VCaP (cell line): ENCODE data around the gene GLIPR2.
A peak's percentile ranks its signal among the peaks of the same experiment; 100 is the strongest.

ENCODE experiments used
- H3K27ac ChIP-seq: fragments of 450-650 bp; 2 replicates; pipeline ENCODE4 v1.5.1; 2017
- TF ChIP-seq, protein P1 (sequence below): fragments of 450-650 bp; conservative IDR thresholded peaks from 2 replicates; pipeline ENCODE4 v1.5.1; 2017; ENCODE audit warnings: mild to moderate bottlenecking, moderate library complexity

GLIPR2 gene

DNA sequence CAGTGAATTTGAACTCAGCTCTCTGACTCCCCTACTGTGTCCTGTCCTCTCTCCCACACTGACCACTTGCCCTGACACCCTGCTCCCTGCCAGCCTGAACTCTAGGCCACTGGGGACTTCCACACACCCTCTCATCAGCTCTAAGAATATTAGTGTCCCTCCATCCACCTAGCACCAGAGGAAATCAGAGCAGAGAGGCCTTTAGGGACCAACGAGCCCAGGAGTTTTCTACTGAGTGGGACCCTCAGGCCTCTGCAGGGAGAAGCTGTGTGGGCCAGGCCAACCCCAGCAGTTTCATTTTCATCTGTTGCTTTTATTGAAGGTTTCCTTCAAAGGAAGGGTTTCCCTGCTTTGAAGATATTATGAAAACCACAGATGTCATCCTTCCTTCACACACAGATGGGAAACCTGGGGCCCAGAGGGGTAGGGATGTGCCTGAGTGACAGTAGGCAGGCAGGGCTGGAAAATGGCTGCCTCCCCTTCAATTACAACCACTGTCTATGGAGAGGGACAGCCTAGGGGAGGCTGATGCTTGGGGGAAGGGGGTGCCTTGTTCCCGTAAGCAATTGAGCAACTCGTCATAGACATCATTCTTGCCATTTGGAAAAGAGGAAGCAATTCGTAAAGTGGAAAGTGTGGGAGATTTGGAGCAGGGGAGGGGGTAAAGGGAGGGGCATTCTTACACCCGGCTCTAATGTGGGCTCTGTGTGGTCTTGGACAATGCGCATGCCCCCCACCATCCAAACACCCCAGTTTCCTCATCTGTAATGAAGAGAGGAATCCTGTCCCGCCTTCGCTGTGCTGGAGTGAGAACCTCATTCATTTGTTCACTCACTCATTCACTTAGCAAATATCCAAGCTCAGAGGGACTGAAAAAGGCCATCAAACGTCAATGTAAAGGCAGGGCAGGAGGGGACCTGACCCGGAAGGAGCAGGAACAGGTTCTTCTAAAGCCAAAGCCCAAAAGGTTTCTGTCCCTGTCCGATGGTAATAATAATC is 3.9 kb downstream of the GLIPR2 start:
- H3K27ac ChIP-seq, result peak overlapping the region; percentile 17; the same call in 1 of the 2 replicates

DNA sequence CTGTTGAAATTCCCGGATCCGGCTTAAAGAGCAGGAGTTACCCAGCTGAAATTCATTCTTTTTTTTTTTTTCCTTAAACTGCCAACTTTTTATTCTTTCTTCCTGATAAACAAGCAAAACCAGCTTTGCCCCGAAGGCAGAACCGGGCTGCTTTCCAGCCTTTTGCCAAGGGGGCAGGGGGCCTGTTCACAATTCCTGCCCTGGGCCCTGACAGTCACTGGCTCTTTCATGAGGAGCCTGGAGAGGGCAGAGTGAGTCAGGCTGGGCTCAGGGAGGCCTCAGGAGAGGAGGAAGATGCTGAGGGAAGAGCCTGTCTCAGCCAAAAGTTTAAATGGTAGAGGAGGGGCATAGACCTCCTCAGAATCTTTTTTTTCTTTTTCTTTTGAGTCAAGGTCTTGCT is 4.8 kb downstream of the GLIPR2 start:
- peak overlapping the region; percentile 17; the same call in 1 of the 2 replicates for H3K27ac ChIP-seq
- TF ChIP-seq, protein P1, sequence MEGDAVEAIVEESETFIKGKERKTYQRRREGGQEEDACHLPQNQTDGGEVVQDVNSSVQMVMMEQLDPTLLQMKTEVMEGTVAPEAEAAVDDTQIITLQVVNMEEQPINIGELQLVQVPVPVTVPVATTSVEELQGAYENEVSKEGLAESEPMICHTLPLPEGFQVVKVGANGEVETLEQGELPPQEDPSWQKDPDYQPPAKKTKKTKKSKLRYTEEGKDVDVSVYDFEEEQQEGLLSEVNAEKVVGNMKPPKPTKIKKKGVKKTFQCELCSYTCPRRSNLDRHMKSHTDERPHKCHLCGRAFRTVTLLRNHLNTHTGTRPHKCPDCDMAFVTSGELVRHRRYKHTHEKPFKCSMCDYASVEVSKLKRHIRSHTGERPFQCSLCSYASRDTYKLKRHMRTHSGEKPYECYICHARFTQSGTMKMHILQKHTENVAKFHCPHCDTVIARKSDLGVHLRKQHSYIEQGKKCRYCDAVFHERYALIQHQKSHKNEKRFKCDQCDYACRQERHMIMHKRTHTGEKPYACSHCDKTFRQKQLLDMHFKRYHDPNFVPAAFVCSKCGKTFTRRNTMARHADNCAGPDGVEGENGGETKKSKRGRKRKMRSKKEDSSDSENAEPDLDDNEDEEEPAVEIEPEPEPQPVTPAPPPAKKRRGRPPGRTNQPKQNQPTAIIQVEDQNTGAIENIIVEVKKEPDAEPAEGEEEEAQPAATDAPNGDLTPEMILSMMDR, result peak; percentile 74

More for the DNA sequence above, 3.9 kb downstream of the GLIPR2 start:
- TF ChIP-seq, protein P1, result no peak

DNA sequence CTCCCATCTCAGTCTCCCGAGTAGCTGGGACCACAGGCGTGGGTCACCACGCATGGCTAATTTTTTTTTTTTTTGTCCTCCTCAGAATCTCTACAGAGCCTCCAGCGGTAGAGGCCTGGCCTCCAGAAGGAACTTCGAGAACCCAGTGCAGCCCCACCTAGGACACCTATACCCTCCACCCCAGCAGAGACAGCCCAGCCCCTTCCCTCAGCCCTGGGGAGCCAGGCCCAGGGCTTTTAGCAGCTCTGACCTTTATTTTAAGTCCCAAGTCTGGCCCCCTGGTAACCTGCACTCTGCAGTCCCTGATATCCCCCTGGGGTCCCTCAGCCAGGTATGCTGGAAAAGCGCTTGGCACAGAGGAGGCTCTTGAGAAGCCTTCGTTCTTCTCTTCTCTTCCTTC is 5.2 kb downstream of the GLIPR2 start:
- no peak overlapping the region for H3K27ac ChIP-seq
- TF ChIP-seq, protein P1, result no peak

DNA sequence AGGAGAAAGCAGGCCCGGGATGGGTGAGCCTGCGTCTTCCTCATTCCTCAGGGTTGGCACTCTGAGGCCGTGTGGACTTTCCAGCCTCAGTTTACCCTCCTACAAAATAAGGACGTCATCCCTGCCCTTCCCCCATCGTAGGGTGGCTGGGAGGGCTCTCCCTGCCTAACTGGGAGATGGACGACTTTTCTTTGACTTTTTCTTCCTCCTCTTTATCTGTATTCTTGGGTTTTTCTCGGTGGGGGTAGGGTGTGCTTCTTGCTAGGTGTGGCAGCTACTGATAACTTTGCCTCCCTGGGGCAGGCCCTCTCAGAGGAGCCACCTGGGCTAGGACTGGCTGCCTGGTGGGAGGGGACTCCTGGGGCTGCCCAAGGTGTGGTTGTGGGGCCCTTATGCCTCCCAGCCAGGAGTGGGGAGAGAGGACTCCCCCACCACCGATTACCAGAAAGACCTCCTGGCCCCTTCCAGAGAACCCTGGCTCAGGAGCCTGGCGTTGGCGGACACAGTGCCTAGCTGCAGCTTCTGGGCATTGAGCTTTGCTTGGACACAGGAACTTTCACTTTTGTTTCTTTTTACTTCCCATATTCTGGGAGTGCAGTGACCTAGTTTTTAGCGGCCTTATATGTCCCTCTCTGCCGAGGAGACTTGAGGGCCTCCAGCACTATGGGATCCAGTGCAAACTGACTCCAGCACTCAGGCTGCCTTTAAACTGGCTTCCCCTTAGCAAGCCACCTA is 6.1 kb downstream of the GLIPR2 start:
- TF ChIP-seq, protein P1, result no peak
- H3K27ac ChIP-seq, result no peak overlapping the region

DNA sequence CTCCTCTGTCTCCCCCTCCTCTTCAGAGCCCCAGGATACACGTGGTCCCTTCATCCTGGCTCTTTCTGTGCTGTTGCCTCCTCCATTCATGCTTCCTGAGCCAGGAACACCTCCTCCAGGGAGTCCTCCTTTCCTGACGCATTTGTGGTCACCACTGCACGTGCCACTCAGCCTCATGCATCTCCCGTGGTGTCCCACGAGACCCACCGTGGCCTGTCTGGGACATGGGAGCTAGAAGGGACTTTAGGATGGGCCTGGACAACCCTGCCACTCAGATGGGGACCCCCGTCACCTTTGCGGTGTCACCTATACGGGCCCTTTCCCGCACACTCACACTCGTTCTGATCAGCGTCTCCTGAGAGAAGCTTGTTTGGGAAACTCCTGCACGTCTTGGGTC is 6.7 kb downstream of the GLIPR2 start:
- TF ChIP-seq, protein P1, result no peak
- no peak overlapping the region for H3K27ac ChIP-seq

DNA sequence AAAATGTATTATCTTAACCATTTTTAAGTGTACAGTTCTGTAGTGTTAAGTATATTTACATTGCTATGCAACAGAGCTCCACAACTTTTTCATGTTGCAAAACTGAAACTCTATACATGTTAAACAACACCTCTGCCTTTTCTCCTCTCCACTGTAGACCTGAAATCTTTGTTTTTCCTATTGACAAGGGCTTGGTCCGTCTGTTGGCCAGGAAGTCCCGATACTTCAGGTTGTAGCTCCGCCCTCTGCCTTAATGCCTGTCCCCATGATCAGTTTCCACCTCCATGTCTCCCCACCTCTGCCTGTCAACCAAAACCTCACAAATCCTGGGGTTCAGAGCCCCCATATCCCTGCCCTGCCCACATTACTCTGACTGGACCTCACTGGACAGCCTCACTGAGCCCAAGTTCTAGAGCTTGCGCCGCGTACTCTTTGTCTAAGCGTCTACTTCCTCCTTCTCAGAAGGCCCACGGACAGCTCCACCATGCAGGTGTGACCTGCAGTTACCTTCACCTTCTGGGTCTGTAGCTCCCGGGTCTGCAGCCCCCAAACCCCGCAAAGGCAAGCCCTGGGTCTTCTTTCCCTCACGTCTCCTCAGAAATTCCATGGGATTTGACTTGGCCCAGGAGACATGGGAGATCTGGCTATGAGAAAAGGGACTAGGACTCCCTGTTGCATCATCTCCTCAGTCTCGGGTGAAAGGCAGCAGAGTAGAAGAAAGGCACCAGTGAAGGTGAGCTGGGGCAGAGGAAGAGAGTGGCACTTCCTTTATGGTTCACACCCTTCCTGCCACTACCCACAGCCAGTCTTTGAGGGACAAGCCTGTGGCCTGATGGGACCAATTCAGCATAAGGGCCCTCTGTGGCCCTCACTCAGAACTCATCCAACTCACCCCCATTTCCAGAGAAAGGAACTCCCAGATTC is 8.0 kb downstream of the GLIPR2 start:
- TF ChIP-seq, protein P1, result no peak
- no peak overlapping the region for H3K27ac ChIP-seq
